ENCODE data around the gene SAPCD2.

DNA sequence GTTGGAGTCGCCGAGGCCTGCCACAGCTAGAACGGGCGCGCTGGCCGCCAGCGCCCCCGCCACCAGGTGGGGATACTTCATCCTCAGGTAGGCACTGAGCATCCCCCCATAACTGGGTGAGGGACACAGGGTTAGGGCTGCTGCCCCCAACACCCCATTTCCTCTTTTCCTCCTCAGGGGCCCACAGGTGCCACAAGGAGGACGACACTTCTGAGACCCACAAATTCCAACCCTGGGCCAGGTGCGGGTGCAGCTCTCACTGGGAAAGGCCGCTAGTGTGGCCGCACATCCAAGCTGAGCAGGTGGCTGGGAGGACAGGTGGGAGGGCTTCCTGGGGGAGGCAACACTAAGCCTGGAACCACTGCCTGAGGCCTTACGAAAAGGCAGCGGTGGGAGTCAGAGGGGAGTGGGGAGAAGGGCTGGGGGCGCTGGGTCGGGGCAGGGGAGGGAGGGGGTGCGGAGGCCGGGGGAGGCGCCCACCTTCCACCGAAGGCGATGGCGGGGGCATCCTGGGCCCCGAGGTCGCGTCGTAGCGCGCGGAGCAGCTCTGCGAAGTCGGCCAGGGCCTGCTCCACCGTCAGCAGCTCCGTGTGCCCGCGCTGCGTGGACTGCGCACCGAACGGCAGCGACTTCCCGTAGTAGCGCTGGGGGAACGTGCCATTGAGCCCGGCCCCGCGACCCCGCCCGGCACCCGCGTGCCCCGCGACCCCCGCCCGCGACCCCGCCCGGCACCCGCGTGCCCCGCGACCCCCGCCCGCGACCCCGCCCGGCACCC lies 43.2 kb upstream of the SAPCD2 start:
- TF ChIP-seq POLR2A (IDR thresholded peaks at IDR 0.05) (no peak), CTCF (IDR thresholded peaks at IDR 0.05 in 8 of 11, conservative IDR thresholded peaks at IDR 0.05 in 3 of 11) (no peak), POLR2AphosphoS5 (IDR thresholded peaks at IDR 0.05) (peak in 1 of 3 donors; percentile 3)

Measured in spleen (tissue), 7 donors.